ENCODE data around the gene RBM6. TPM values are rescaled to one million over a fixed set of nuclear protein-coding genes. Genes with fewer than 3 reads are reported as not detected.

Gene RBM6
- total and polyA plus RNA-seq, 2 experiments from 2014 or later: 66.6 to 97.6 TPM

DNA sequence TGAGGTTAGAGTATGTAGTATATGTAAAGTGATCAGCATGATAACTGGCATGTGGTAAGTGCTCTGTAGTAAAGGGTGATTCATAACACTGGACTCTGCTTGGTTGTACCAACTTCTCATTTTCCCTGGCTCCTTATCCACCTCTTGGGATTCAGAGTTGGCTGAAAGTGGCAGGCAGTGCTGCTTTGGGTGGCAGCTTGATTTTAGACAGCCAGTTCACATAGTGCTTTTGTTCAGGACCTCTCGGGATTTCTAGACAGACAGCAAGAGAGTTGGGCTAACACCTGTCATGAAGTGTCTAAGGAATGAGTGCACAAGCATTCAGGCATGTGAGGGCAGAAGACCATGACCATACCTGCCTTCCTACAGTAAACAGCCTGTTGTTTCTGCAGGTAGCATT lies 69.0 kb downstream of the RBM6 start (continued):
- TF ChIP-seq, protein P1, sequence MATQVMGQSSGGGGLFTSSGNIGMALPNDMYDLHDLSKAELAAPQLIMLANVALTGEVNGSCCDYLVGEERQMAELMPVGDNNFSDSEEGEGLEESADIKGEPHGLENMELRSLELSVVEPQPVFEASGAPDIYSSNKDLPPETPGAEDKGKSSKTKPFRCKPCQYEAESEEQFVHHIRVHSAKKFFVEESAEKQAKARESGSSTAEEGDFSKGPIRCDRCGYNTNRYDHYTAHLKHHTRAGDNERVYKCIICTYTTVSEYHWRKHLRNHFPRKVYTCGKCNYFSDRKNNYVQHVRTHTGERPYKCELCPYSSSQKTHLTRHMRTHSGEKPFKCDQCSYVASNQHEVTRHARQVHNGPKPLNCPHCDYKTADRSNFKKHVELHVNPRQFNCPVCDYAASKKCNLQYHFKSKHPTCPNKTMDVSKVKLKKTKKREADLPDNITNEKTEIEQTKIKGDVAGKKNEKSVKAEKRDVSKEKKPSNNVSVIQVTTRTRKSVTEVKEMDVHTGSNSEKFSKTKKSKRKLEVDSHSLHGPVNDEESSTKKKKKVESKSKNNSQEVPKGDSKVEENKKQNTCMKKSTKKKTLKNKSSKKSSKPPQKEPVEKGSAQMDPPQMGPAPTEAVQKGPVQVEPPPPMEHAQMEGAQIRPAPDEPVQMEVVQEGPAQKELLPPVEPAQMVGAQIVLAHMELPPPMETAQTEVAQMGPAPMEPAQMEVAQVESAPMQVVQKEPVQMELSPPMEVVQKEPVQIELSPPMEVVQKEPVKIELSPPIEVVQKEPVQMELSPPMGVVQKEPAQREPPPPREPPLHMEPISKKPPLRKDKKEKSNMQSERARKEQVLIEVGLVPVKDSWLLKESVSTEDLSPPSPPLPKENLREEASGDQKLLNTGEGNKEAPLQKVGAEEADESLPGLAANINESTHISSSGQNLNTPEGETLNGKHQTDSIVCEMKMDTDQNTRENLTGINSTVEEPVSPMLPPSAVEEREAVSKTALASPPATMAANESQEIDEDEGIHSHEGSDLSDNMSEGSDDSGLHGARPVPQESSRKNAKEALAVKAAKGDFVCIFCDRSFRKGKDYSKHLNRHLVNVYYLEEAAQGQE (IDR thresholded peaks at IDR 0.05; ENCODE audit: unreplicated experiment): no peak
- TF ChIP-seq EZH2phosphoT487 (IDR thresholded peaks at IDR 0.05; ENCODE audit: unreplicated experiment): no peak
- TF ChIP-seq JUNB (IDR thresholded peaks at IDR 0.05; ENCODE audit: unreplicated experiment): no peak
- no peak for TF ChIP-seq ZNF114 (CRISPR knock-in tag; IDR thresholded peaks at IDR 0.05)
- TF ChIP-seq STAT1 (IDR thresholded peaks at IDR 0.05; ENCODE audit: unreplicated experiment): no peak

DNA sequence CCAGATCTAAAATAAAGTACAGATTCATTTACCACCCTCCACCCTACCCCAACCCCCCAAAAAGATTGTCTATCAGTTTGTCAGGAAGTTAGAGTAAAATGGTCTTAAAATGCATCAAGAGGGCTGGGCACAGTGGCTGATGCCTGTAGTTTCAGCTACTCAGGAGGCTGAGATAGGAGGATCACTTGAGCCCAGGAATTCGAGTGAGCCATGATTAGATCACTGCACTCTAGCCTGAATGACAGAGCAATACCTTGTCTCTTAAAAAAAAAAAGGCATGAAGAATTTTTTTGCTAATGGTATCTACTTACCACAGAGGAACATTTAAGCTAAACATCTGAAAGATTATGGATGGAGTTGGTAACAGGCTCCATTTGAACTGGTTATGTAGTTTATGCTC lies 71.0 kb downstream of the RBM6 start:
- H3F3A ChIP-seq (replicated peaks; ENCODE audit: low read depth): no peaks in the 10 kb centered on the region
- H3K4me2 ChIP-seq: no peak overlapping the region
- H3K27me3 ChIP-seq (ENCODE audit: insufficient read depth): no peaks in the 10 kb centered on the region
- H2AFZ ChIP-seq: no peak overlapping the region
- H3K27ac ChIP-seq (ENCODE audit: low read depth): no peak overlapping the region
- no peak overlapping the region for H3K4me3 ChIP-seq
- no peaks in the 10 kb centered on the region for H3K36me3 ChIP-seq (ENCODE audit: insufficient read depth)
- peaks cover 8% of the 10 kb centered on the region; the same call in 1 of the 2 replicates for H4K20me1 ChIP-seq (replicated peaks; ENCODE audit: insufficient read depth)
- no peaks in the 10 kb centered on the region for H3K27me3 Mint-ChIP-seq (ENCODE audit: insufficient read depth, low read depth, poor library complexity)
- peaks cover 17% of the 10 kb centered on the region for H3K36me3 Mint-ChIP-seq (ENCODE audit: low read depth)
- H3K9me3 Mint-ChIP-seq: no peaks in the 10 kb centered on the region
- TF ChIP-seq, protein P2, sequence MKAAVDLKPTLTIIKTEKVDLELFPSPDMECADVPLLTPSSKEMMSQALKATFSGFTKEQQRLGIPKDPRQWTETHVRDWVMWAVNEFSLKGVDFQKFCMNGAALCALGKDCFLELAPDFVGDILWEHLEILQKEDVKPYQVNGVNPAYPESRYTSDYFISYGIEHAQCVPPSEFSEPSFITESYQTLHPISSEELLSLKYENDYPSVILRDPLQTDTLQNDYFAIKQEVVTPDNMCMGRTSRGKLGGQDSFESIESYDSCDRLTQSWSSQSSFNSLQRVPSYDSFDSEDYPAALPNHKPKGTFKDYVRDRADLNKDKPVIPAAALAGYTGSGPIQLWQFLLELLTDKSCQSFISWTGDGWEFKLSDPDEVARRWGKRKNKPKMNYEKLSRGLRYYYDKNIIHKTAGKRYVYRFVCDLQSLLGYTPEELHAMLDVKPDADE (IDR thresholded peaks at IDR 0.05): no peak
- no peak for TF ChIP-seq ZNF114 (CRISPR knock-in tag; IDR thresholded peaks at IDR 0.05)
- no peak for TF ChIP-seq ZNF331 (CRISPR knock-in tag; IDR thresholded peaks at IDR 0.05; ENCODE audit: low read depth)
- TF ChIP-seq NANOG (IDR thresholded peaks at IDR 0.05; ENCODE audit: borderline replicate concordance): no peak
- no peak for TF ChIP-seq POLR2AphosphoS5 (IDR thresholded peaks at IDR 0.05; ENCODE audit: low read depth)
- TF ChIP-seq STAT1 (IDR thresholded peaks at IDR 0.05; ENCODE audit: unreplicated experiment): no peak
- TF ChIP-seq EZH2 (IDR thresholded peaks at IDR 0.05; ENCODE audit: low read depth, unreplicated experiment): no peak
- no peak for TF ChIP-seq JUNB (IDR thresholded peaks at IDR 0.05; ENCODE audit: unreplicated experiment)
- no peak for TF ChIP-seq CREB1 (CRISPR knock-in tag; IDR thresholded peaks at IDR 0.05; ENCODE audit: low read depth)
- TF ChIP-seq, protein P3, sequence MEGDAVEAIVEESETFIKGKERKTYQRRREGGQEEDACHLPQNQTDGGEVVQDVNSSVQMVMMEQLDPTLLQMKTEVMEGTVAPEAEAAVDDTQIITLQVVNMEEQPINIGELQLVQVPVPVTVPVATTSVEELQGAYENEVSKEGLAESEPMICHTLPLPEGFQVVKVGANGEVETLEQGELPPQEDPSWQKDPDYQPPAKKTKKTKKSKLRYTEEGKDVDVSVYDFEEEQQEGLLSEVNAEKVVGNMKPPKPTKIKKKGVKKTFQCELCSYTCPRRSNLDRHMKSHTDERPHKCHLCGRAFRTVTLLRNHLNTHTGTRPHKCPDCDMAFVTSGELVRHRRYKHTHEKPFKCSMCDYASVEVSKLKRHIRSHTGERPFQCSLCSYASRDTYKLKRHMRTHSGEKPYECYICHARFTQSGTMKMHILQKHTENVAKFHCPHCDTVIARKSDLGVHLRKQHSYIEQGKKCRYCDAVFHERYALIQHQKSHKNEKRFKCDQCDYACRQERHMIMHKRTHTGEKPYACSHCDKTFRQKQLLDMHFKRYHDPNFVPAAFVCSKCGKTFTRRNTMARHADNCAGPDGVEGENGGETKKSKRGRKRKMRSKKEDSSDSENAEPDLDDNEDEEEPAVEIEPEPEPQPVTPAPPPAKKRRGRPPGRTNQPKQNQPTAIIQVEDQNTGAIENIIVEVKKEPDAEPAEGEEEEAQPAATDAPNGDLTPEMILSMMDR (conservative IDR thresholded peaks at IDR 0.05; ENCODE audit: low read depth in 2 of 2): no peak
- no peak for TF ChIP-seq EZH2phosphoT487 (IDR thresholded peaks at IDR 0.05; ENCODE audit: unreplicated experiment)
- ATAC-seq: no peak
- no peaks in the 10 kb centered on the region for H3K9me2 ChIP-seq (ENCODE audit: insufficient read depth)
- no peak overlapping the region for H3K27ac Mint-ChIP-seq
- no peak for DNase-seq (ENCODE audit: low spot score)
- H3K79me2 ChIP-seq (replicated peaks; ENCODE audit: insufficient read depth): peaks cover 12% of the 10 kb centered on the region; the same call in 1 of the 2 replicates
- no peaks in the 10 kb centered on the region for H3K4me1 Mint-ChIP-seq
- no peaks in the 10 kb centered on the region for H3K4me1 ChIP-seq (ENCODE audit: insufficient read depth)
- H3K4me3 Mint-ChIP-seq: no peak overlapping the region

All from GM23338 (cell line).